Endothelial cell of umbilical vein (primary cell): ENCODE results near the gene TMEM151B. TPM values are rescaled to one million over a fixed set of nuclear protein-coding genes. Genes with fewer than 3 reads are reported as not detected.

Experiments
- BruUV-seq: library from RNA; stranded (reverse); fragments of 400-500 nt; replicated peaks from 2 replicates; lab custom pipeline; 2021; lab: Mats Ljungman, UMichigan
- CTCF ChIA-PET: fragments of 300-600, 350-600 bp; sonication (Branson Sonifier 250); formaldehyde crosslinking; loops from one replicate; lab custom pipeline; 2021; ENCODE audit warnings: antibody characterized with exemption, inconsistent platforms; lab: Charles Lee
- POLR2A ChIA-PET: fragments of 300-600, 350-600 bp; sonication (Branson Sonifier 250); formaldehyde crosslinking; loops from one replicate; lab custom pipeline; 2021; ENCODE audit warnings: antibody characterized with exemption, inconsistent platforms; lab: Charles Lee
- DNase-seq: peaks from one replicate; pipeline ENCODE4 v3.0.0-alpha.2; 2011; ENCODE audit warnings: low read depth, low spot score
- FAIRE-seq: peaks from 2 replicates; lab custom pipeline; 2011; peaks lifted over from hg19 to GRCh38; lab: Jason Lieb, UNC
- H2AFZ ChIP-seq: 2 replicates; pipeline ENCODE4 v1.6.0; 2012; ENCODE audit warnings: low read depth, low read length, control low read depth, inconsistent platforms
- H3K27ac ChIP-seq: 2 replicates; pipeline ENCODE4 v1.5.1; 2011; ENCODE audit warnings: low read depth, mild to moderate bottlenecking, control low read depth, low read length, moderate library complexity; ENCODE audit not compliant: insufficient read depth
- H3K27me3 ChIP-seq, 2 experiments: 2 replicates each; pipeline versions ENCODE4 v1.6.0 to v1.6.1; 2011; ENCODE audit warnings: low read length in 2 of 2, mixed read lengths in 1 of 2; ENCODE audit not compliant: control insufficient read depth in 2 of 2, insufficient read depth in 2 of 2
- H3K36me3 ChIP-seq, 2 experiments: 2 replicates in 1 of 2; 3 replicates in 1 of 2; pipeline ENCODE4 v1.5.1; 2011; ENCODE audit warnings: low read length in 2 of 2, mild to moderate bottlenecking in 1 of 2, moderate library complexity in 1 of 2; ENCODE audit not compliant: control insufficient read depth in 2 of 2, insufficient read depth in 2 of 2; ENCODE audit errors: extremely low read depth in 1 of 2
- H3K4me1 ChIP-seq: 3 replicates; pipeline ENCODE4 v1.5.1; 2011; ENCODE audit warnings: mild to moderate bottlenecking, low read length; ENCODE audit not compliant: control insufficient read depth, insufficient read depth; ENCODE audit errors: extremely low read depth
- H3K4me2 ChIP-seq: 2 replicates; pipeline ENCODE4 v1.6.1; 2011; ENCODE audit warnings: low read length, control low read depth, mixed read lengths; ENCODE audit not compliant: insufficient read depth
- H3K4me3 ChIP-seq, 3 experiments: fragments of 200-600 bp in 1 of 3; sonication (generic), shearing (Covaris generic) in 1 of 3; replicated peaks in 1 of 3; 2 replicates each; pipeline ENCODE4 v1.5.1; 2011 to 2016; ENCODE audit warnings: control low read depth in 3 of 3, low read length in 3 of 3, mild to moderate bottlenecking in 2 of 3, inconsistent platforms in 1 of 3, low read depth in 1 of 3, moderate library complexity in 1 of 3; ENCODE audit not compliant: insufficient read depth in 1 of 3
- H3K79me2 ChIP-seq: 2 replicates; pipeline ENCODE4 v1.6.0; 2012; ENCODE audit warnings: low read length, inconsistent platforms; ENCODE audit not compliant: control insufficient read depth, insufficient read depth
- H3K9ac ChIP-seq: replicated peaks from 2 replicates; pipeline ENCODE3; 2011; ENCODE audit warnings: low read length, control low read depth; ENCODE audit not compliant: insufficient read depth; ENCODE audit errors: extremely low read depth
- H3K9me1 ChIP-seq: replicated peaks from 3 replicates; pipeline ENCODE4 v1.6.0; 2011; ENCODE audit warnings: mild to moderate bottlenecking, low read length; ENCODE audit not compliant: control insufficient read depth, insufficient read depth; ENCODE audit errors: extremely low read depth
- H3K9me3 ChIP-seq: replicated peaks from 2 replicates; pipeline ENCODE4 v1.5.1; 2012; ENCODE audit warnings: low read length, inconsistent platforms; ENCODE audit not compliant: control insufficient read depth, insufficient read depth
- H4K20me1 ChIP-seq: replicated peaks from 2 replicates; pipeline ENCODE3; 2011; ENCODE audit warnings: mild to moderate bottlenecking, low read length; ENCODE audit not compliant: control insufficient read depth, insufficient read depth; ENCODE audit errors: extremely low read depth
- FOS ChIP-seq: IDR thresholded peaks from 2 replicates; pipeline ENCODE4 v1.6.1; 2011; ENCODE audit warnings: mild to moderate bottlenecking, low read length, moderate library complexity, borderline replicate concordance; ENCODE audit not compliant: insufficient read depth
- JUN ChIP-seq: IDR thresholded peaks from 2 replicates; pipeline ENCODE4 v1.6.1; 2011; ENCODE audit warnings: borderline replicate concordance, low read depth; ENCODE audit not compliant: insufficient read length, insufficient read depth
- MYC ChIP-seq: IDR thresholded peaks from one replicate; pipeline ENCODE4 v1.6.1; 2011; ENCODE audit warnings: mild to moderate bottlenecking, low read depth, low read length
- POLR2A ChIP-seq: IDR thresholded peaks from 2 replicates; pipeline ENCODE4 v1.6.1; 2012; ENCODE audit warnings: low read depth, mild to moderate bottlenecking, control low read depth, low read length
- POLR2AphosphoS5 ChIP-seq: IDR thresholded peaks from 2 replicates; pipeline ENCODE4 v1.6.1; 2012; ENCODE audit warnings: low read depth, mild to moderate bottlenecking, control low read depth, low read length, moderate library complexity; ENCODE audit not compliant: insufficient read depth
- dilution Hi-C: fragments of 300-500 bp; cut with MboI; formaldehyde crosslinking; loops from one replicate; pipeline ENCODE4 v1.15.0; 2019; ENCODE audit warnings: low sequenced_read_pairs; ENCODE audit not compliant: extremely low pct_ligation_motif_present
- intact Hi-C: fragments of 100-400 bp; cut with micrococcal nuclease; formaldehyde crosslinking; loops from one replicate; pipeline ENCODE4 v1.10.0; 2022
- polyA plus RNA-seq, 4 experiments: library from polyadenylated mRNA; depleted of rRNA in 3 of 4; stranded (reverse) in 3 of 4; unstranded in 1 of 4; fragments of >200 nt; gene quantifications; 2 replicates each; pipeline versions ENCODE4 v1.2.1 to v1.2.3, GENCODE V29; 2011 to 2012; ENCODE audit warnings: missing spikeins in 1 of 4
- total RNA-seq: library from RNA; stranded (reverse); gene quantifications from 2 replicates; pipeline ENCODE4 v1.2.3, GENCODE V29; 2021
- TF ChIP-seq, protein P1 (sequence below), 2 donors: IDR thresholded peaks; 1 replicate in 1 of 2; 2 replicates in 1 of 2; pipeline ENCODE4 v1.5.1; 2011; ENCODE audit warnings: low read length in 2 of 2, mild to moderate bottlenecking in 2 of 2, moderate library complexity in 2 of 2, control low read depth in 1 of 2, inconsistent platforms in 1 of 2, low read depth in 1 of 2; ENCODE audit not compliant: insufficient read depth in 1 of 2; ENCODE audit errors: extremely low read depth in 1 of 2

The TMEM151B gene
- total and polyA plus RNA-seq, 2 donors (not counting 3 experiments of a cell fraction or from before 2014, with no cell fraction given) = 0.03 to 0.07 TPM

DNA sequence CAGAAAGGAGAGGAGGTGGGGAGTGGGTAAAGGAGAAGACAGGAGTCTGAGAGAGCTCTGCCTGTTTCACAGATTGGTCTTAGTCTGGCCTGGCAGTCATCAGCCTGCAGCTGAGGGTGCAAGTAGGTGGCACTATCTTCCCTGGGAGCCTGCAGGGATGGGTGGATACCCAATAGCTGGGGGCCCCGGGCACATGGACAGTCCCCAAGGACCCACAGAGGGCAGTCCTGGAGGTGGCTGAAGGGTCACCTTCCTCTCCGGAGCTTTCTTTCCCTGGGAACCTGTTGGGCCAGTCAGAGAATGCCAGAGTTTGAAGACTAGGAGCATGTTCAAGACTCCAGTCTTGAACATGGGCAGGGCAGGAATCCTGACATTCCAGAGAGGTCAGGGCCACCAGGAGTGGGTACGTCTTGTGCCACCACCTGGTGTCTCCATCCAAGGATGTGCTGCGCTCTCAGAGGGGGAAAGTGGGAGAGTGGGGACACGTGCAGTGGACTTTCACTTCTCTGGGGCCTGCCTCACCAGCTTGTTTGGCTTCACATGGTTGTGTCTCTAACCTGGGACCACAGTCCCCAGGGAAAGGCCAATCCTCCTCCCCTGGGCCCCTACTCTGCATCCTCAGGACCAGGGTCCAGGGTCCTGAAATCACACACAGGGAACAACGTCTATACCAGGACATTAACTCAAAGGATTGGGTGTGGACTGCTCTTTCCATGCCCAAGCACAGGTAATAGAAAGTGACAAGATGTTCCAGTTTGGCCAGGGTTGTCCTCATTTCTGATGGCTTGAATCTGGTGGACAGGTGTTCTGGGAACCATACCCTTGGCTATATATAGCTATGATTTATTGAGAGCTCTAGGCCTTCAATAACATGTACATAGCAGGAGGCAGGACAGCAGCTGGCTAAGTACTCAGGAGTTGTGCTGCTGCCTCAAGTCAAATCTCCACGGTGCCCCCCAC is 24.9 kb downstream of the TMEM151B start:
- H3K4me2 ChIP-seq = no peak overlapping the region
- H3K27me3 ChIP-seq = peaks cover 42 to 47% of the 10 kb centered on the region in 2 experiments
- TF ChIP-seq JUN (no peak), MYC (no peak), POLR2AphosphoS5 (no peak), POLR2A (no peak), FOS (no peak)
- TF ChIP-seq, protein P1, sequence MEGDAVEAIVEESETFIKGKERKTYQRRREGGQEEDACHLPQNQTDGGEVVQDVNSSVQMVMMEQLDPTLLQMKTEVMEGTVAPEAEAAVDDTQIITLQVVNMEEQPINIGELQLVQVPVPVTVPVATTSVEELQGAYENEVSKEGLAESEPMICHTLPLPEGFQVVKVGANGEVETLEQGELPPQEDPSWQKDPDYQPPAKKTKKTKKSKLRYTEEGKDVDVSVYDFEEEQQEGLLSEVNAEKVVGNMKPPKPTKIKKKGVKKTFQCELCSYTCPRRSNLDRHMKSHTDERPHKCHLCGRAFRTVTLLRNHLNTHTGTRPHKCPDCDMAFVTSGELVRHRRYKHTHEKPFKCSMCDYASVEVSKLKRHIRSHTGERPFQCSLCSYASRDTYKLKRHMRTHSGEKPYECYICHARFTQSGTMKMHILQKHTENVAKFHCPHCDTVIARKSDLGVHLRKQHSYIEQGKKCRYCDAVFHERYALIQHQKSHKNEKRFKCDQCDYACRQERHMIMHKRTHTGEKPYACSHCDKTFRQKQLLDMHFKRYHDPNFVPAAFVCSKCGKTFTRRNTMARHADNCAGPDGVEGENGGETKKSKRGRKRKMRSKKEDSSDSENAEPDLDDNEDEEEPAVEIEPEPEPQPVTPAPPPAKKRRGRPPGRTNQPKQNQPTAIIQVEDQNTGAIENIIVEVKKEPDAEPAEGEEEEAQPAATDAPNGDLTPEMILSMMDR (IDR thresholded peaks at IDR 0.05; ENCODE audit: extremely low read depth in 1 of 2, insufficient read depth in 1 of 2, low read depth in 1 of 2, low read length in 2 of 2) = no peak
- FAIRE-seq (no peak), DNase-seq (no peak)
- dilution Hi-C loops = no loop called here
- no peaks in the 10 kb centered on the region for H3K9me1 ChIP-seq
- POLR2A ChIA-PET = no interaction called here
- CTCF ChIA-PET = interaction anchor here (1.0 to 5.6 kb wide), 6 partner anchors 9 to 43 kb away, joined by 3 to 35 read pairs (median 8); partner anchors contain the start of gene AARS2
- peaks cover 0 to under 1% of the 10 kb centered on the region in 2 experiments for H3K36me3 ChIP-seq
- intact Hi-C loops = no loop called here
- no peak overlapping the region for H3K9ac ChIP-seq
- H3K9me3 ChIP-seq = no peaks in the 10 kb centered on the region
- H3K79me2 ChIP-seq = no peaks in the 10 kb centered on the region
- H3K27ac ChIP-seq = no peak overlapping the region
- H2AFZ ChIP-seq = no peak overlapping the region
- no peak overlapping the region for H3K4me3 ChIP-seq
- H4K20me1 ChIP-seq = no peaks in the 10 kb centered on the region
- no TSS peak for BruUV-seq
- peaks cover 6% of the 10 kb centered on the region for H3K4me1 ChIP-seq
